SK-N-DZ (cell line): ENCODE data around the gene SRPX.

Source experiments
- DNase-seq: peaks from one replicate; pipeline ENCODE4 v3.0.0-alpha.2; 2015; ENCODE audit warnings: low spot score

Gene SRPX

DNA sequence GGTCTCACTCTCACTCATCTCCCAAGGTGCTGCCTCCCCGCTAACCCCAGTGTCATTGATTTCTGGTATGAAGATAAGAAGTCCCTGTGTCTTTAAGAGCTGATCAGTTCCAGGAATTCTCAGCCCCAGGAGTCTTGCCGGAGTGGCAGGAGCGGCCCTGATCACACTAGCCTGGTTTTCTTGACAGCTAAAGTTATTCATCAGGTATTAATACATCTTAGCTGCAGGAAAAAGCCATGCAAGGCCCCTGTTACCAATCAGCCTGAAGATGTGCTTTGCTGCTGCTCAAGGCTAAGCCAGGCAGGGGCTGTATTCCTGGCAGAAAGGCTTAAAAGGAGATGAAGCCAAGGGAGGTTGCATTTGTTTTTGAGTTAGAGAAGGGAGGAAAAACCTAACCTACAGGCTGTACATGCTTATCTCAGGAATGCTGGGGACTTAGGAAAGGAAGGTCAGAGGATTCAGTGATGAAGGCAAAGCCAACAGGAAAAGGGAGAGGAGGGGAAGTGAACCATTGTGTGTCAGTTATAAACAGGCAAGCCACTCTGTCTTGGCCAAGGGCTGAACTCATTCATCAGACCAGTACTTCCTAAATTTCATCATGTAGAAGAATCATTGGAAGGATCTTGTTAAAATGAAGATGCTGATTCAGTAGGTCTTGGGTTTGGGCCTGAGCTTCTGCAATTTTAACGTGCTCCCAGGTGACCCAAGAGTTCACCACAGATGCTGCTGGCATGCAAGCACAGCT is 8.6 kb downstream of the SRPX start:
- no peak for DNase-seq

DNA sequence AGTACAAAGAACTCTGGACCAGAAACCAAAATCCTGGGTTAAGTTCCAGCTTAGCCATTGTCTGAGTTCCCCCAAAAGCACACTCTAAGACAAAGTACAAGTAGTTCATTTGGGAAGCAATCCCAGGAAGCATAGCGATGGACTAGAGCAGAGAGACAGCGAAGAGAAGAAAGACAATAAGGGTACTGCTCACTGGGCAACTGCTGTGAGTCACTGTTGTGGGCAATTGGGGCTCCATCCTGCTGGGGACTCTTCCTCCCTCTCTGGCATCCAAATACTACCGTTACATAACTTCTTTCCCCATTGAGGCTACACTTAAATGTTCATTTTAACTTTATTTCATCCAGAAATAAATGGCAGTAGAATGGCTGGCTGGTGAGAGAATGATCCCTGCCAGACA is 14.1 kb downstream of the SRPX start:
- no peak for DNase-seq

DNA sequence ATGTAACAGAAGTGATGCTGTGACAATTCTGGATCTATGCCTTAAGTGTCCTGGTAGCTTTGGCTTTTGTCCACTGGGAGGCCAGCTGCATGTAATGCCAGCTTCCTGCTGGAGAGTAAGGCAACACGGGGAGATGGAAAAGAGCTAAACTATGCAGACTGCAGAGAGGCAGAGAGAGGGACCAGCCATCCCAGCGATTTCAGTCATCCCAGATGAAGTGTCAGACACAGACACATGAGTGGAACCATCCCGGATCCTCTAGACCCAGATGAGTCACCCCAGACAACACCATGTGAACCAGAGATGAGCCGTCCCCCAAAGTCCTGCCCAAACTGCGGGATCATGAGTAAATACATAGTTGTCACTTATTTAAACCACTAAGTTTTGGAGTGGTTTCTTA is 14.6 kb downstream of the SRPX start:
- no peak for DNase-seq

DNA sequence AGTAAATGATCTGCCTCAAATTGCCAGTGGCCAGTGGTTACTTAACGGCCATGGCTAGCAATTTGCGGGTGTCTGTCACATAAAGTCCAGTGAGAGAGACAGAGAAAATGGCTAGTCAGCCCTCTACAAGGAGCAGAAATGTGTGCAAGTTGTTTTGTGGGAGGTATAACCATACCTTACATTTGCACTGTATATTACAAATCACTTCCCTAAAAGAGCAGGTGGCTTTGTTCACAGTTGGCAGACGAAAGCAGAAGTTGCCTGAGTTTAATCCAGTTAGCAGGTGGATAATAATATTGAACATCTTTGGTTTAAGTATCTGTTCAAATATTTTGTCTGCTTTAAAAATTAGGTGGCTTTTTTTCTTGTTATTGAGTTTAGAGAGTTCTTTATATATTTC is 15.6 kb downstream of the SRPX start:
- DNase-seq: no peak

DNA sequence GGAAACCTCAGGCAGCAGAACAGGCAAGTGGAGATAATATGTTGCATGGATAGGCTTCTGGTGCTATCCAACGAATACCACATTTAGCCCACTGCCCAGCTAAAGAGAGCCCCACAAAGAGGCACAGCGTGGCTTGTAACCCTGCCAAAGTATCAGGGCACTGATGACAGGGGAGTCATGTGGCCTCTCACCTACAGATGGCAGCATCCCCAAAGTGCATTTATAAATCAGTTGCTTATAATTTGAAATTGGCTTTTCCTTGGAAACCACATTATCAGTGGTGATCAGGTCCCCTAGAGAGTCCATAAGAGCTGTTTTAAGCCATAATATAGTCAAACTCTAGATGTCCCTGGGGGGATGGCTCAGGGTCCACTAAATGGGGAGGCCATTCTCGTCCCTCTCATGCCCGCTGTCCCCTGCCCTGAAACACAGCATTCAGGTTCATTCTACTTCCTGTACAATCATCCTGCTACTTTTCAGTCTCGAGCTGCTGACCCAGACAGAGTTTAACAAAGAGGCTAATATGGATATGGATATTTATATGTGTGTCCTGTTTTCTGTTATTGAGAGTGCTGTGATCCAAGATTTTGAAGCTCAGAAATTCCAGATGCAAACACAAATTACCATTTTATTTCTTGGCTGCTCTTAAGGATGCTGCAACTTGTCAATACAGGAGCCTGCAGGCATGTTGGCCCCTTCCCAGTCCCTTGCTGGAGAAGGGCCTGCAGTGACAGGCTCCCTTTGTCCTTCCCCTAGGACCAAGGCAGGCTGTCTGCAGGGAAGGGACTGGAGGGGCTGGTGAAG is 28.5 kb downstream of the SRPX start:
- peak; percentile 3 for DNase-seq

DNA sequence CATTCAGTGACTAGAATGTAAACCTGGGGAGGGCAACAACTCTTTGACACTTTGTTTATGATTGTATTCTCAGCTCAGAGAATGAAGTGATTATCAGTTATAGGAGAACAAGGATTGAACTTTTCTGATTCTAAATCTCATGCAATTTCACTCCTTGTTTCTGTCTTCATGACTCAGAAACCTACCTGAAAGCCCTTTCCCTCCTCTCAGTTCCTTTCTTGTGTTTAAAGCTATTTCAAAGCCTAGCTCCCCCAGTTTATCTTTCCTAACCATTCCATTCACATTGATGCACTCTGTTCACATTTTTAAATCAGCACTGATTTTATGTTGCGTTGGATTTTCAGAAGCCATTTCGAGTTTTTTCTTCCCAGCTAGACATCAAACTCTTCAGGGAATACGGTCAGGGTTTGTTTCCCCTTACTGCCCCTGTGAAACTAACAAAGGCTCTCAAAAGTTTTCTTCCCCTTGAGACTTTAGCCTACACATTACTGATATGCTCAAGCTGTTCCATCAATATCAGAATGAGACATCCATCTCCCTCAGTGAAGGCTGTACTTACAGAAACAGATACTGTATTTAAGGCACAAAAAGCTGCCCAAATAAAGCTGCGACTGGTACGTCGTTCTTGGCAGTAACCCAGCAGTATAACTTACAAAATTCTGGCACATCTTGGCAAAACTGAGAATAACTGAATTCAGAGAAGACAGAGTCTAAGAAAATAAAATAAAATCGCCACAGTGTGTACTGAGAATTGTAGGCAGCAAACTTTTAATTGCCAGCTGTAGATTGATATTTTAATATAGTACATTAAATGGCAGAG is 31.0 kb downstream of the SRPX start:
- DNase-seq: no peak

DNA sequence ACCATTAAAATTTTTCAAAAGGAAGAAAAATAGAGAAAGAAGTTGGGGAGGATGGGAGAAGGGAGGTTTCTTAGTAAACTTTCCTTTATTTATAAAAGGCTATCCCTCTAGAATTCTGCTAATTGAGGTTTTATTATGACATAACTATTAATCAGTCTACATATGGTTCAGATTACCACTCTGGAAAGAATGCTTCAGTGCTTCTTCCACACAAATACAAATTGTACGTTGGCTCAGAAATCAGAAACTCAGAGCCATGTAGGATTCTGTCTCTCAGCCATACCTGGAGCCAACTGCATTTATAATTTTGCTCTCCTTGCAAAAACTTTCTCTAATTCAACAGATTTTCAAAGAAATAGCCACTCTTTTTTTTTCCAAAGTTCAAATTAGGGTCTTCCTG is 37.1 kb downstream of the SRPX start:
- no peak for DNase-seq

DNA sequence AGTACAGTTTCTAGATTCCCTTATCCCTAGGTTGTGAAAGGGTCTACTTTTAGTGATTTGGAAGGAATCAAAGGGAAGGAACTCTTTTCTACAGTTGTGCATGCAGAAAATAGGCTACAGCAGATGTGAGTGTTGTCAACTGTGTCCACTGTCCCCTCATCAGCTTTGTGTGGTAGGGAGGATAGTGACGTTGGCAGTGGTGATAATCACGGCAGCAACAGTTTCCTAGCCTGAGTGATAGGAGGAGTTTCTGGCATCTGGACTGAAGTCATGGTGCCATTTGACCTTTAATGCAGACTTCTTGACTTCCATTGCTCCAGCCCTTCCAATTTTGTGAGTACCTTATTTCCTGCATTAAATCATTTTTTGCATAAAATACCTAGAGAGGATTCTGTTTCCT is 39.3 kb downstream of the SRPX start:
- DNase-seq: no peak

DNA sequence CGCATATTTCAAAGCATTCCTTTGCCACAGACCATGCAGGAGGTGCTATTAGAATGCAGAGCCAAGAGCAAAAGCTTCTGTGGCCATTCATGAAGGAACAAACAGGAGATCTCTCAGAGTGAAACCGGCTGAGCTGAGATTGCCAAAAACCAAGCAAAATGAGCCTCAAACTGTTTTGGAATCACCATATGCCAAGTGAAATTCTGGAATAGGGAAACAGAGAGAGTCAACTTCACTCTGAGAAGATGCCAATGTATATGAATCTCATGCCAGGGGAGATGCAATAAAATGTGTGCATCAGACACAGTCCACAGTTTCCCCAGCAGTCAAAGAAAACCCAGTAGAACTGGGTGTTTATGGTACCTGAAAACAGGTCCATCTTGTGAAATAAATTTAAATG is 42.3 kb downstream of the SRPX start:
- DNase-seq: no peak

DNA sequence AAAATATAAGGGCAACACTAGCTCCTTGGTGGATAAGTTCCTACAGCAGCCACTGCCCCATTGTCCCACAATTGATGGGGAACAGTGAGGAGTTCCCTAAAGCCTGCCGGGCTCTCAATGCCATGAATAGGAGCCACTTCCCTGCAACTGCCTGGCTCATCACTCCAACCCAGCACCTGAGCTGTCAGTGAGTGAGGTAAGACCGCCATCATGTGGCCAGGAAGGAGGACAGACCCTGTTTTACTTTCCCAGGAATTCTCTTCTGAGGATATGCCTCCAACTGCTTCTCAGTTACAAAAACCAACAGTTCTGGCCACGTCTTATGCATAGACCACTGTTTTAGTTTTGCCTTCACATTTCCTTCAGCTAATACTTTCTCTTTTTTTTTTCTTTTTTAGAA is 45.5 kb downstream of the SRPX start:
- DNase-seq: peak; percentile 36

DNA sequence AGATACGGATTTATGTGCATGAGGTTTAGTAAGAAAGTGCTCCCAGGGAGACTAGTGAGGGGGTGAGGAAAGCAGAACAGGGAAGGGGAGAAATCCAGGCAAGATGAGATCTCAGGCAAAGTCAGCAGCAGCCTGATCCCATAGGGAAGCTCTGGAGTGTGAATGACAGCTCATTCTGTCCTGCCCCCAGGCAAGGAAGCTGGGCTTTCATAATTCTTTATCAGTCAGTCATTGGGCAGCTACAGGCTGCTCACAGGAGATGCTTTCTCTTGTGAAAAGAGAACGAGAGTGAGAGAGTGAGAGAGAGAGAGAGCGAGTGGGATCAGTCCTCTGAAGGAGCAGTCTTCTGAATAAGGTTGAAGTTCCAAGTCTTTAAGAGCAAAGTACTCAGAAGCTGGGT is 48.1 kb downstream of the SRPX start:
- no peak for DNase-seq

DNA sequence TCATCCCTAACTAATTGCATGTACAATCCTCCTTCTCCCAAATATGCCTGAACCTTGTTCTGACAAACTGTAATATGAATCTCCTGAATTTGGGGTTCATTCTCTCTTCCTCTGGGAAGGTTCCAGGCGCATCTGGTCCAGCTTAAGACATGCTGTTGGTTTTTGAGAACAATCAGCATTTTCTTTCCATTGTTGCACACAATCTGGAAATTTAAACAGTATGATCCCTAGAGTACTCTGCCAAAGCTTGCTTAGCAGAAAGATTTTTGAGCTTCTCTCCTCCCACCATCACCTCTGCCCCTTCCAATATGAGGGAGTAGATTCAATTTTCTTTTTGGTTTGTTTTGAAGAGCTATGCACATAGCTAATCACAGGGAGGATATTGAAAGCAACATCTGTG is 50.1 kb downstream of the SRPX start:
- DNase-seq: no peak

DNA sequence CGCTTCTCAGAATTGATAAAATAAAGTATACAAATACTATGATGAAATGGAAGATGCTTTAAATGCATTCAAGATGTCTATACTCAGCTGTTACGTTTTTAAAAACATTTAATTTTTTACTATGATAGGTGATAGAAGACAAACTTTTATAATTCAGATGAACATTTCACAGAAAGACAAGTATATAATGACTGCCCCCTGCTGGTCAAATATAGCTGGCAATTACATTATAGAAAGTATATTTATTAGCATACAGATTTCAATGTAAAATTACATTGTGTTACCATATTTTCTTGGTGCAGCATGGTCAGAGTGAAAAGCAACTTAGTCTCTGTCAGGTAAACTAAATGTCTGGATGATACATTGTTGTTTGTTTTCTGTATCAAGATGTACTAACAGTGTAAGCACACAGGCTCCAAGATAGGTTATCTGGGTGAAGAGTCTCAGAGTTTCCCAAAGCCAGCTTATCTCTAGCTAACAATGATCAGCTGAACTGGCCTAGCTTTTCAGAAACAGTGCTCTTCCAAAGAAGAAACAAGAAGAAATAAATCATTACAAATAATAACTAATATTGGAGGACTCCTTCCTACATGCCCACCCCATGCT is 54.1 kb downstream of the SRPX start:
- DNase-seq: peak; percentile 2

DNA sequence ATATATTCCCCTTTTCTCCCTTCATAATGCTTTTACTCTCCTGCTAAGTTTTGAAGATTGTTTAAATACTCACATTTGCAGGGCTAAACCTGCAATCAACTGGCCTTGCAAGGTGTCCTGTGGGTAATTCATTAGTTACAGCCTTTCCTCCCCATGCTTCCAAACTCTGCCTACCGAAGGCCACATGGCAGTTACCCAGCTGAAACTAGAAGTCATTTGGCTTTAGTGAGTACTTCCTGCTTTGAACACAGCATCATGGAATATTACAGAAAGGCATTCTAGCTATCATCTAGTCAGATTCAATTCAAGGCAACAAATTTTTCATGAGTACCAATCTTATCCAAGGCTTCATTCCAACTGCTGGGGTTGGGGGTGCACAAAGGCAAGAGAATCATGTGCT is 55.6 kb downstream of the SRPX start:
- no peak for DNase-seq

DNA sequence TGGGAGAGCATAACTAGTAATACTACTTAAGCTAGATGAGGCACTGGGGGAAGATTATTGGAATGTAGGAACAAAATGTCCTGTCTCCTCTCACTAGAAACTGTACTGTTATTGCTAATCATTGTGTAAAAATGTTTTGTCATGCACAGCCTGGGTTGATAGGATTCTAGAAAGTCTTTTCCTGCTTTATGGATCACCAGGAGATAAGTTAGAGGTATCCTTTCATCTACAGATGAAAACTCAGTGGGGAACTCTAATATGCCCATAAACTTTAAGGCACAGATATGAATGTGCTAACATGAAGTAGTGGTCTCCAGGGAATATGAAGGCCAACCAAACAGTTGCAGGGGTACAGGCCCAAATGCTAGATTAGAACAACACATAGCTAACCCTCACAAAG is 57.5 kb downstream of the SRPX start:
- no peak for DNase-seq

DNA sequence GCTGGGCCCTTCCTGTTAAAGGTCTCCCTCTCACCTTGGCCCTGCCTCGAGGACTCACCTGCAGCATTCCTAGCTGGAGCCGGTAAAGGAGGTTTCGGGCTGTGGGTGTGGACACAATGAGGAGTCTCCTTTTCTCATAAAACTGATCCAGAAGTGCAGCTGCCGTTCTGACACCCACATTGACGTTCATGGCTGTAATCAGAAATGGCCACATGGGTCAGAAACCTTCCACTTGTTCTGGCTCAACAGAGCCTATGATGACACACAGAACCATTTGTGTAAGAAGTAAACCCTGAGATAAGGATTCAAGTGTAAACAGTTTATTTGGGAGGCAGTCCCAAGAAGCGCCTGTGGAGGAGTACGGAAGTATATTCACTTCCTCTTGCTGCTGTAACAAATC is 63.8 kb downstream of the SRPX start:
- no peak for DNase-seq

DNA sequence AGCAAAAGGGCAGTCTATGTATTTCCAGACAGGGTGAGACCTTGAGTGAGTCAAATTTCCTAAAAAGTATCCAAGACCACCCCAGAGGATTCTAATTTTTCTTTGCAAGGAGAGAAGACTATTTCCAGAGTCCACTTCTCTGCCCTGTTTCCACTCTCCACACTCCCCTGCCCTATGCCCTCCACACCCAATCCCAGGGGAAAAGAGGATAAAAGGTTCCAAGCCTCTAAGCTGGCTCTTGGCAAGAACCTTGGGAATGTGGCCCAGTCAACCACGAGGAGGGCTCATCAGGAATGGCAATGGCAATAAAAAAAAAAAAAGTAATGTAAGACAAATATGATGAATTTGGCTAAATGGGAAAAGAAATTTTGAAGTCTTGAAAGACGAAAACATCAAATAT is 65.9 kb downstream of the SRPX start:
- no peak for DNase-seq

DNA sequence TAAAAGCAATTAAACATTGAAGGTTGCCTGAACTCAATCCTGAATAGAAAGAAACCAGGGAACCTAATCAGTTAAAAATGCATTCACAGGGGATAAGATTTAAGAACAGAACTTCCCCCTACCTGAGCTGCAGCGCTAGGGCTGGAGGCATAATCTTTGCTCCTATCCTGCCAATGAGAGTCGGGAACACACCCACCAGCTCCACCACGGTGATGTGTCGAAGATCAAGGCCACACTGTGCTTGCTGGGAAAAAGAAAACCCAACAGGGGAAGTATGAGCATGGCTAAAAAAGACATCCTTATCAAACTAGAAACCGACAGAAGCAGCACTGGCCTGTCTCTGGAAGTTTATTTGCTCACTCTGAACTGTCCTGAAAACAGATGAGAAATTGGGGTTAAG is 66.3 kb downstream of the SRPX start:
- DNase-seq: no peak

DNA sequence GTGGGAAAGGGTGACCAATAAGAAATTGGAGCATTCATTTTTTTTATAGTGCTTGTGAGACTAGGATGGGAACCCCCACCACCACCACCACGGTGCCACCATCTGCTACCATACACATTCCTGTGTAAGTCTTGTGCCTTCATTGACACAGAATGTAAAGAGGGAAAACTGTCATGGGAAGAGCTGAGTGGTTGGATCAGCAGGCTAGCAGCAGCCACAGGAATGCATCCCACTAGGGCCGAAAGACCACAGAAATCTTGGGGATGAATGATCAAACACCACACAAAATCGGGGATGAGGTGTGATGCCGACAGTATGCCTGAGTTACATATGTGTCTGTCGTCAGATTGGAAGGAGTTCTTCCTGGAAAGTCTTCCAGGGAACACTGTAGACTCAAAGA is 69.2 kb downstream of the SRPX start:
- DNase-seq: no peak

DNA sequence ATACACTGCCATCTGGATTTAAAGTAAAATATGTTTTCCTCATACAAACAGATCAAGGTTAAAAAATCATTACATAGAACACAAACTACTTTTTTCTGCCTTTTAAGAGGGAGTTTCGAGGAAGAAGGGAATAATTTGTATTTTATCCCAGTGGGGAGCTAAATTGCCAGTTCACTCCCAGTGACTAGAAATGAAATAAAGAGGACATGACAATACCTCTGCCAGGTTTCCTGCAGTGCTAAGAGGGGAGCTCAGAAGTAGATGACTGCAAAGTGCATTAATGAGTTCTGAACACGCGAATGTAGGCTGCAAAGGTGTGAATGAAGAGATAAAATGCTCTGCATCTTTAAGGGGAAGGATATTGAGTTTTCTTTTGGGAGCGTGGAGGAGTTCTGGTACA is 69.7 kb downstream of the SRPX start:
- no peak for DNase-seq

DNA sequence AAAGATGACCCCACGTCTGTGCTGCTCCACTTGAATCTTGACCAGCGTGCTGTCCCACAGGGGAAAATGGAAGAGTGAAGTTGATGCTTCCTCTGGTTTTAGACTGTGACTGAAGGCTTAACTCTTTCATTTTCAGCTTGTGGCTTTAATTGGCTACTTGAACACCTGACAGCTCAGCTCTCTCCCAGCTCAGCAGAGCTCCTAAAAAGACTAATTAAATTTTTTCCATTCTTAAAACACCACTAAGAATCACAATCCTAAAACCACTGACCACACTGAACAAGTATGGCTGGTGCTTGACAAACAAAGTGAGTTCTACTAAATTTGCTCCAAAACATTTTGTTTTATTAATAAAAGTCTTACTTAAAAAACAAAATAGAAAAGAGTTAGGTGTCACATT is 71.7 kb downstream of the SRPX start:
- no peak for DNase-seq

DNA sequence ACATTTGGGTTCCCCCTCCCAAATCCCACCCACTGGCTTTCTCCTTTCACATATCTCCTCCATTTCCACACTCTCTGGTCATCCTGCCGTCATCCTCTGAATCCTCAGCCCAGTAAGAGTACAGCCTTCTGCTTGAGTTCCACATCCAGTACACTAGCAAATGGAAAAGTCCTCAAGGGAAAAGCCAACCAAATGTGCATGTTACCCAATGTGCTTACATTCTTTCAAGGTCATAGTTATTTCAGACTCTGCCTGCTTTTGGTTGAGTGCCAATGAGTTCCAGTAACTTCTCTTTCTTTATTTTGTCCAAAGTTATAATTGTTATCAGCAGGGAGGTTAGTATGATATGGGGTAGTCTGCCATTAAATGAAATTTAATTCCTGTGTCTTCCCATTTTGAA is 78.1 kb downstream of the SRPX start:
- DNase-seq: no peak
